ENCODE results near the gene FZD7. TPM values are rescaled to one million over a fixed set of nuclear protein-coding genes. Genes with fewer than 3 reads are reported as not detected.

FZD7 gene
- total RNA-seq, 1 donor from 2014 or later: 35.2 TPM

DNA sequence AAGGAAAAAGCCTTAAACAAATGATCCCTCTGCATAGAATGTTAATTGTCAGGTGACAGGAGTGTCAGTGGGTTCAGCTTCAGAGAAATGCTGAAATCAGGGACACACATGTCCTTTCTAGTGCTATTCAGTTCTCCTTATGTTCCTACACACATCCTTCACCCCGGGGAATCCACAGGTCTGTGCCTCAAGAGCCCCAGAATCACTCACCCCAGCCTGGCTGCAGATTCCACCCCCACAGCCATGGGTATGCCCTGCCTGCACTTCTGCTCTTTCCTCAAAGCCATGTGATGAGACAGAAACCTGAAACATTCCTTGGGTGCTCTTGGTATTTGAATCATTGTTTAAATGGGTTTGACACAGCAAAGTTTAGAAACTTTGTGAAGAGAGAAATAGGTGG is 27.4 kb upstream of the FZD7 start:
- Histone ChIP-seq H3K27me3 (ENCODE audit: low read depth) (peaks cover 3% of the 10 kb centered on the region), H3K27ac (replicated peaks) (no peak overlapping the region), H3K9me3 (replicated peaks) (no peaks in the 10 kb centered on the region), H3K4me1 (peaks cover 33% of the 10 kb centered on the region), H3K4me3 (no peak overlapping the region), H3K36me3 (no peaks in the 10 kb centered on the region)
- DNase-seq: no peak
- TF ChIP-seq, protein P1, sequence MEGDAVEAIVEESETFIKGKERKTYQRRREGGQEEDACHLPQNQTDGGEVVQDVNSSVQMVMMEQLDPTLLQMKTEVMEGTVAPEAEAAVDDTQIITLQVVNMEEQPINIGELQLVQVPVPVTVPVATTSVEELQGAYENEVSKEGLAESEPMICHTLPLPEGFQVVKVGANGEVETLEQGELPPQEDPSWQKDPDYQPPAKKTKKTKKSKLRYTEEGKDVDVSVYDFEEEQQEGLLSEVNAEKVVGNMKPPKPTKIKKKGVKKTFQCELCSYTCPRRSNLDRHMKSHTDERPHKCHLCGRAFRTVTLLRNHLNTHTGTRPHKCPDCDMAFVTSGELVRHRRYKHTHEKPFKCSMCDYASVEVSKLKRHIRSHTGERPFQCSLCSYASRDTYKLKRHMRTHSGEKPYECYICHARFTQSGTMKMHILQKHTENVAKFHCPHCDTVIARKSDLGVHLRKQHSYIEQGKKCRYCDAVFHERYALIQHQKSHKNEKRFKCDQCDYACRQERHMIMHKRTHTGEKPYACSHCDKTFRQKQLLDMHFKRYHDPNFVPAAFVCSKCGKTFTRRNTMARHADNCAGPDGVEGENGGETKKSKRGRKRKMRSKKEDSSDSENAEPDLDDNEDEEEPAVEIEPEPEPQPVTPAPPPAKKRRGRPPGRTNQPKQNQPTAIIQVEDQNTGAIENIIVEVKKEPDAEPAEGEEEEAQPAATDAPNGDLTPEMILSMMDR (IDR thresholded peaks at IDR 0.05; ENCODE audit: borderline replicate concordance): no peak
- intact Hi-C loops (cut with micrococcal nuclease): no loop called here

GRCh38 chr2:202007015-202007982 is 26.4 kb upstream of the FZD7 start:
- peaks cover 33% of the 10 kb centered on the region for H3K4me1 ChIP-seq
- no peaks in the 10 kb centered on the region for H3K9me3 ChIP-seq (replicated peaks)
- H3K27me3 ChIP-seq (ENCODE audit: low read depth): peaks cover 8% of the 10 kb centered on the region
- no peaks in the 10 kb centered on the region for H3K36me3 ChIP-seq
- intact Hi-C loops (cut with micrococcal nuclease): no loop called here
- peak; percentile 46 for DNase-seq
- no peak overlapping the region for H3K4me3 ChIP-seq
- TF ChIP-seq, protein P1 (IDR thresholded peaks at IDR 0.05; ENCODE audit: borderline replicate concordance): no peak
- peak overlapping the region; percentile 81 for H3K27ac ChIP-seq (replicated peaks)

DNA sequence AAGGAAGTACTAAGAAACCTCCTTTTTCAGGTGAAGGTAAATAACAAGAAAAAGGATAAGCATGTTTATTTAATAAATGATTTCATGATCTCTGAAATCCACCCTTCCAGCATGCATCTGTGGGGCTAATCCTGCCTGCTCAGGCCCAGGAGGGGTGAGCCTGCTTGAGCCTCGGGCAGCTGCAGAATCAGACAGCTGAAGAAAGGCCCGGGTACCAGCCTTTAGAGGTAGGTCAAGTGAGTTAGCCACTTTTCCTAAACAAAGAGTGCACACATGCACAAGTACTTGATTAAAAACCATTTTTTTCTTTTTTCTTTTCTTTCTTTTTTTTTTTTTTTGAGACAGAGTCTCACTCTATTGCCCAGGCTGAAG is 25.7 kb upstream of the FZD7 start:
- DNase-seq: no peak
- H3K27ac ChIP-seq (replicated peaks): peak overlapping the region; percentile 81
- H3K4me3 ChIP-seq: no peak overlapping the region
- no peaks in the 10 kb centered on the region for H3K36me3 ChIP-seq
- TF ChIP-seq, protein P1 (IDR thresholded peaks at IDR 0.05; ENCODE audit: borderline replicate concordance): no peak
- no peaks in the 10 kb centered on the region for H3K9me3 ChIP-seq (replicated peaks)
- intact Hi-C loops (cut with micrococcal nuclease): no loop called here
- H3K27me3 ChIP-seq (ENCODE audit: low read depth): peaks cover 8% of the 10 kb centered on the region
- H3K4me1 ChIP-seq: peaks cover 33% of the 10 kb centered on the region

- intact Hi-C loops (cut with micrococcal nuclease): no loop called here
- no peaks in the 10 kb centered on the region for H3K9me3 ChIP-seq (replicated peaks)
- peak overlapping the region; percentile 81 for H3K27ac ChIP-seq (replicated peaks)
- peaks cover 33% of the 10 kb centered on the region for H3K4me1 ChIP-seq
- H3K27me3 ChIP-seq (ENCODE audit: low read depth): peaks cover 8% of the 10 kb centered on the region
- TF ChIP-seq, protein P1 (IDR thresholded peaks at IDR 0.05; ENCODE audit: borderline replicate concordance): no peak
- H3K36me3 ChIP-seq: no peaks in the 10 kb centered on the region
- peak; percentile 50 for DNase-seq
- peak overlapping the region; percentile 12 for H3K4me3 ChIP-seq
These were observed 24.6 kb upstream of the FZD7 start for GRCh38 chr2:202009019-202009481.

DNA sequence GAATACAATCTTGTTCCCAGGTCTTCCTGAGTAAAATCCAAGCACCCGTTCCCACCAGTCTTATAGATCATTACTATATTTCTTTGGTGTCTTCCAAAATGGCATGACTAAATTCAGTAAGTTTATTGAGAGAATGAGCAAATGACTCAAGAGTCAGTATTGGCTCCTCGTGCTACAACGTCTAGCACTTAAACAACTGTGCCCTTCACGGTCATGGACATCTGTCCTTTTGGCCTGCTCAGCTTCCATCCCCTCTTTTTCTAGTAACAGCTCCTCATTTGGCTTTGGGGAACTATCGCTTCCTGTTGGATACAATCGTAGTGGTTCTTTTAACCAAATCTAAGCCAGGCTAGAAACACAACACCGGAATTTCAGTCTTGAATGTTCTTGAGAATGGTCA is 24.1 kb upstream of the FZD7 start:
- Histone ChIP-seq H3K27ac (replicated peaks) (peak overlapping the region; percentile 81), H3K27me3 (ENCODE audit: low read depth) (peaks cover 8% of the 10 kb centered on the region), H3K9me3 (replicated peaks) (no peaks in the 10 kb centered on the region), H3K4me3 (no peak overlapping the region), H3K36me3 (no peaks in the 10 kb centered on the region), H3K4me1 (peaks cover 34% of the 10 kb centered on the region)
- TF ChIP-seq, protein P1 (IDR thresholded peaks at IDR 0.05; ENCODE audit: borderline replicate concordance): no peak
- no peak for DNase-seq
- intact Hi-C loops (cut with micrococcal nuclease): no loop called here
